GM19324 (cell line): Measurements from ENCODE around the gene KCTD1.

Source experiments
- ATAC-seq: cut with Tn5 transposase; IDR thresholded peaks from one replicate; pipeline ENCODE4 v1.9.1; 2021; ENCODE audit warnings: mild to moderate bottlenecking, moderate library complexity; ENCODE audit not compliant: unreplicated experiment, low FRiP score

The KCTD1 gene

GRCh38 chr18:26524504-26525351 is 23.6 kb downstream of the KCTD1 start:
- ATAC-seq, result no peak

- ATAC-seq, result no peak
Observed at GRCh38 chr18:26524002-26524401, 24.4 kb downstream of the KCTD1 start.

- ATAC-seq, result no peak
Observed at GRCh38 chr18:26521617-26522016, 26.7 kb downstream of the KCTD1 start.

GRCh38 chr18:26520974-26521373 is 27.4 kb downstream of the KCTD1 start:
- ATAC-seq, result no peak

GRCh38 chr18:26519114-26519513 is 29.2 kb downstream of the KCTD1 start:
- no peak for ATAC-seq

- no peak for ATAC-seq
Observed at GRCh38 chr18:26516964-26517363, 31.4 kb downstream of the KCTD1 start.

GRCh38 chr18:26515643-26516487 is 32.5 kb downstream of the KCTD1 start:
- ATAC-seq, result no peak

GRCh38 chr18:26511339-26512071 is 36.8 kb downstream of the KCTD1 start:
- ATAC-seq, result no peak

GRCh38 chr18:26510337-26510736 is 38.0 kb downstream of the KCTD1 start:
- ATAC-seq, result no peak

GRCh38 chr18:26506012-26506411 is 42.3 kb downstream of the KCTD1 start:
- no peak for ATAC-seq

- ATAC-seq, result no peak
Observed at GRCh38 chr18:26504831-26505230, 43.5 kb downstream of the KCTD1 start.

GRCh38 chr18:26503382-26503781 is 45.0 kb downstream of the KCTD1 start:
- no peak for ATAC-seq

- ATAC-seq, result no peak
Observed at GRCh38 chr18:26502823-26503222, 45.5 kb downstream of the KCTD1 start.

GRCh38 chr18:26497866-26498265 is 50.5 kb downstream of the KCTD1 start:
- no peak for ATAC-seq

- no peak for ATAC-seq
Observed at GRCh38 chr18:26496528-26496927, 51.8 kb downstream of the KCTD1 start.

- no peak for ATAC-seq
Observed at GRCh38 chr18:26495287-26495686, 53.1 kb downstream of the KCTD1 start.

GRCh38 chr18:26493021-26493420 is 55.3 kb downstream of the KCTD1 start:
- no peak for ATAC-seq

- ATAC-seq, result no peak
Observed at GRCh38 chr18:26491194-26491816, 57.0 kb downstream of the KCTD1 start.

GRCh38 chr18:26489881-26490280 is 58.5 kb downstream of the KCTD1 start:
- ATAC-seq, result no peak

- no peak for ATAC-seq
Observed at GRCh38 chr18:26489191-26489590, 59.2 kb downstream of the KCTD1 start.
